ENCODE data around the gene SERPINF2. TPM values are rescaled to one million over a fixed set of nuclear protein-coding genes. Genes with fewer than 3 reads are reported as not detected.

The SERPINF2 gene
- total and polyA plus RNA-seq, 2 donors (not counting 1 experiment from before 2014, with no cell fraction given), result 0.06 to 0.17 TPM

- no peak for DNase-seq (ENCODE audit: low read depth in 2 of 2)
- Histone ChIP-seq H3K4me1 (ENCODE audit: control insufficient read depth, extremely low read depth, insufficient read depth, low read length) (peaks cover 3% of the 10 kb centered on the region), H3K79me2 (ENCODE audit: control insufficient read depth, insufficient read depth, low read length) (no peaks in the 10 kb centered on the region), H3K9me3 (ENCODE audit: control insufficient read depth, insufficient read depth, low read depth, low read length) (no peaks in the 10 kb centered on the region), H2AFZ (ENCODE audit: low read length) (no peak overlapping the region), H3K36me3 (ENCODE audit: control insufficient read depth, insufficient read depth, low read length) (peaks cover 12% of the 10 kb centered on the region), H3K27ac (ENCODE audit: insufficient read depth, low read length) (no peak overlapping the region), H3K9ac (ENCODE audit: insufficient read depth, low read length) (no peak overlapping the region), H3K4me2 (ENCODE audit: extremely low read depth, insufficient read depth, low read length) (no peak overlapping the region), H3K27me3 (ENCODE audit: control insufficient read depth, insufficient read depth, low read length) (no peaks in the 10 kb centered on the region), H3K4me3 (replicated peaks in 1 of 4; ENCODE audit: control extremely low read depth in 1 of 4, insufficient read depth in 1 of 4, low read depth in 3 of 4, low read length in 4 of 4) (no peak overlapping the region), H4K20me1 (ENCODE audit: control insufficient read depth, extremely low read depth, insufficient read depth, low read length) (no peaks in the 10 kb centered on the region)
- no peak for TF ChIP-seq EZH2 (IDR thresholded peaks at IDR 0.05; ENCODE audit: low read length, missing control alignments)
- no peak for TF ChIP-seq CTCF (conservative IDR thresholded peaks at IDR 0.05 in 1 of 2, IDR thresholded peaks at IDR 0.05 in 1 of 2; ENCODE audit: low read depth in 1 of 2, low read length in 2 of 2)
These were observed 31.9 kb downstream of the SERPINF2 start for GRCh38 chr17:1774390-1775176.

- H3K4me3 ChIP-seq (replicated peaks in 1 of 4; ENCODE audit: control extremely low read depth in 1 of 4, insufficient read depth in 1 of 4, low read depth in 3 of 4, low read length in 4 of 4), result no peak overlapping the region
- H2AFZ ChIP-seq (ENCODE audit: low read length), result no peak overlapping the region
- H3K36me3 ChIP-seq (ENCODE audit: control insufficient read depth, insufficient read depth, low read length), result peaks cover 15% of the 10 kb centered on the region
- no peak overlapping the region for H3K4me2 ChIP-seq (ENCODE audit: extremely low read depth, insufficient read depth, low read length)
- H3K4me1 ChIP-seq (ENCODE audit: control insufficient read depth, extremely low read depth, insufficient read depth, low read length), result peaks cover 8% of the 10 kb centered on the region
- H3K9me3 ChIP-seq (ENCODE audit: control insufficient read depth, insufficient read depth, low read depth, low read length), result no peaks in the 10 kb centered on the region
- H3K9ac ChIP-seq (ENCODE audit: insufficient read depth, low read length), result no peak overlapping the region
- H3K27me3 ChIP-seq (ENCODE audit: control insufficient read depth, insufficient read depth, low read length), result no peaks in the 10 kb centered on the region
- no peak for TF ChIP-seq EZH2 (IDR thresholded peaks at IDR 0.05; ENCODE audit: low read length, missing control alignments)
- DNase-seq (ENCODE audit: low read depth in 2 of 2), result no peak
- no peaks in the 10 kb centered on the region for H4K20me1 ChIP-seq (ENCODE audit: control insufficient read depth, extremely low read depth, insufficient read depth, low read length)
- no peaks in the 10 kb centered on the region for H3K79me2 ChIP-seq (ENCODE audit: control insufficient read depth, insufficient read depth, low read length)
- H3K27ac ChIP-seq (ENCODE audit: insufficient read depth, low read length), result no peak overlapping the region
These were observed 33.7 kb downstream of the SERPINF2 start for GRCh38 chr17:1776328-1776727.

- Histone ChIP-seq H3K4me2 (ENCODE audit: extremely low read depth, insufficient read depth, low read length) (no peak overlapping the region), H3K27ac (ENCODE audit: insufficient read depth, low read length) (no peak overlapping the region), H3K27me3 (ENCODE audit: control insufficient read depth, insufficient read depth, low read length) (no peaks in the 10 kb centered on the region), H4K20me1 (ENCODE audit: control insufficient read depth, extremely low read depth, insufficient read depth, low read length) (no peaks in the 10 kb centered on the region), H3K79me2 (ENCODE audit: control insufficient read depth, insufficient read depth, low read length) (no peaks in the 10 kb centered on the region), H3K9me3 (ENCODE audit: control insufficient read depth, insufficient read depth, low read depth, low read length) (no peaks in the 10 kb centered on the region), H2AFZ (ENCODE audit: low read length) (no peak overlapping the region), H3K9ac (ENCODE audit: insufficient read depth, low read length) (no peak overlapping the region), H3K36me3 (ENCODE audit: control insufficient read depth, insufficient read depth, low read length) (peaks cover 16% of the 10 kb centered on the region), H3K4me3 (replicated peaks in 1 of 4; ENCODE audit: control extremely low read depth in 1 of 4, insufficient read depth in 1 of 4, low read depth in 3 of 4, low read length in 4 of 4) (no peak overlapping the region), H3K4me1 (ENCODE audit: control insufficient read depth, extremely low read depth, insufficient read depth, low read length) (peaks cover 9% of the 10 kb centered on the region)
- TF ChIP-seq EZH2 (IDR thresholded peaks at IDR 0.05; ENCODE audit: low read length, missing control alignments) (no peak), CTCF (conservative IDR thresholded peaks at IDR 0.05 in 1 of 2, IDR thresholded peaks at IDR 0.05 in 1 of 2; ENCODE audit: low read depth in 1 of 2, low read length in 2 of 2) (no peak)
- DNase-seq (ENCODE audit: low read depth in 2 of 2), result no peak
These were observed 34.2 kb downstream of the SERPINF2 start for GRCh38 chr17:1776857-1777256.

Data from fibroblast of lung (primary cell).